Measurements from ENCODE around the gene PCK1.

The PCK1 gene

DNA sequence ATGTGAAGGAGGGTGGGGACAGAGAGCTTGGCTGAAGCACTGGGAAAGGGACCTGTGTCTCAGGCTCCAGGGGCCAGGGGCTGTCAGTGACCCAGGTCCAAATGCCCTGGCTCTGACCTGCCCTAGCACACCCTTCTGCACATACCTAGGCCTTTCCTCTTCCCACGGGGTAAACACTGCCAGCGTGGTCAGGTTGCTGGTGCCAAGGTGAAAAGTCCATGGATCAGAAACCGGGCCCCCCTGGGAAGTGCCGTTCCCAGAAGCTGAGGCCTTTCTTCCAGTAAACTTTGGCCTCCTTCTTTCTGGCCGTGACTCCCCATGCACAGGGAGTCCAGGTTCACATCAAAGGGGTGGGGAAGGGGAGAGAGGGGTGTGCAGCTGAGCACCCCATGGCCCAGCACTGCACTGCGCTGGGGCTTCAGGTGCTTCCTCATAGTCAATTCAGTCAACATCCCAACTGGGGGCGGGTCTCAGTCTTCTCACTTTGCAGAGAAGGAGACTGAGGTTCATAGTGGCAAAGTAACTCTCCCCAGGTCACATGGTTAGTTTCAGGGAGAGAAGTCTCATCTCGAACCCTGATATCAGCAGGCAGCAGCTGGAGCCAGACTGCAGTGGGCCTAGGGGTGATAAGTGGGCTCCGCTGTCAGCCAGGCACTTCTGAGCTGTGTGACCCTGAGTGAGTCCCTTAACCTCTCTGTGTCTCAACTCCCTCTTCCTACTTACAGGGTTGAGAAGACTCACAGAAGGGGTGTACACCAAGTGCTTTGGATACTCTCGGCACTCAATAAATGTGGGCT, 17.0 kb downstream of the PCK1 start:
- DNase-seq: no peak

DNA sequence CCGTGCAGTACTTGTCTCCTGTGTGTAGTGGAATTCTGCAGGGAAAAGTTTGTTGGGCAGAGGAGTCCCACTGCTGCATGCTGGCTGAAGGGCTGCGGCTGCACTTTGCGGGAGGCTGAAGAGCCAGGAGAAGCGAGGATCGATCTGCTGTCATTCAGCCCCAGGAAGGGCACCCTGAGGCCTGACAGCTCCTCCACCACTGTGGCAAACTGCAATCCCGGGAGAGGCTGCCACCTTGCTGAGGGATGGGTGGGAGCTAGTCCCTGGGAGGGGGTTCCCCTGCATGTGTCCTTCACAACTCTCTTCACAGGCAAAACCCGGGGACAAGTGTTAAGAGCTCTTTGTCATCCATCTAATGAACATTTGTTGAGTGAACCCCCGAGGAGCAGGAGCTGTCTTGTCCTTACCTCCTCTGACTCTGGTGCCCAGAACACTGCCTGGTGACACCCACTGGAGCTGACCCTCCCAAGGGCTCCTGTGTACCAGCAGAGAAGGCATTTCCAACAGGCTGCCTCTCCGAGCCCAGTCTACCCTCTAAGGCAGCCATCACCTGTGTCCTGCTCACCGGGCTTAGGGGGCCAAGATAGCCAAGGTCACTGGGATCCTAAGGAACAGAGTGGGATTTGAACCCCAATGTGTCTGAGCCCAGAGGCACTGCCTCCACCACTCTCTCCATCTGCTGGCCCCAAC, 17.7 kb downstream of the PCK1 start:
- no peak for DNase-seq

DNA sequence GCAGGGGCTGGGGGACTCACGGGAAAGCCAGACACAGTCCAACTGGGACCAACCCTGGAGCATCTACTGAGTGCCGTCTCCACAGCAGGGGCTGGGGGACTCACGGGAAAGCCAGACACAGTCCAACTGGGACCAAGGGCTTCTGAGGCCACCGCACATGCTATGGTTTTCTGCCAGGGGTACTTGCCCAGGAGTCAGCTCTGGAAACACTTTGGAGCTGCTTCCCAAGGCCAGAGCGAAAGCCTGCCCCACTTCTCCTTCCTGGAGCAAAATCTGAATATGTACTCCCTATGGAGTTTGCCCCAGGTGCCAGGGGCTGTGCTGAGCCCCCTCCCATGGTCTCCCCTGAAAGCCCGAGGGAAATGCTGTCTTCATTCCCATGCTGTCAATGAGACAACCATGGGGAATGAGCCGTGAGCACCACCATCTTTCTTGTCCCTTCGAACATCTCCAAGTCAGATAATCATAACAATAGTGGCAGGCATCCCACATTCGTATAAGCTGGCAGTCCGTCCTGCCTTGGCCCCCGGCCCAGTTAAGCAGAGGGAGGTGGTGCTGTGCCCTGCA, 18.5 kb downstream of the PCK1 start:
- no peak for DNase-seq

DNA sequence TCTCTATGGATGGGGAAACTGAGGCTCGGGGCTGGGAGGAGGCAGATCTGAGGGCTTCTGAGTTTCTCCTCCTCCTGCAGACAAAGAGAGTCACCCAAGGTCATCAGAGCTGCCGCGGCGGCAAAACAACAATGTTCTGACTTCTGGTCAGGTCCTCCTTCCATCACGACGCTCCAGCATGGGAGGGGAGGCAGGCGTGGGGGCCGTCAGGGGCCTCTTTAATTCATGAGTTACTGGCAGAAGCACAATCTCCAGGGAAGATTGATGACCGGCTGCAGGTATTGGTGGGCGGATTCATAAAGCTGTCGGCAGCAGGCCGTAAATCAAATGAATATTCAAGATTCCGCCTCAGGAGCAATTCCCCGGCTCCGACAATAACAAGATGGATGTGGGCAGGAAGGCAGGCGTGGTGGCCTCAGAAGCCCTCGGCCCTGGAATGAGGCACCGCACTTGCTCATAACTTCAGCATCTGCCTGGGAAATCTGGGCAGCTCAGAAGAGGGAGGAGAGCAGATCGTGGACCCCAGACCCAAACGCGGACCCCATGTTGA, 19.1 kb downstream of the PCK1 start:
- DNase-seq: no peak

DNA sequence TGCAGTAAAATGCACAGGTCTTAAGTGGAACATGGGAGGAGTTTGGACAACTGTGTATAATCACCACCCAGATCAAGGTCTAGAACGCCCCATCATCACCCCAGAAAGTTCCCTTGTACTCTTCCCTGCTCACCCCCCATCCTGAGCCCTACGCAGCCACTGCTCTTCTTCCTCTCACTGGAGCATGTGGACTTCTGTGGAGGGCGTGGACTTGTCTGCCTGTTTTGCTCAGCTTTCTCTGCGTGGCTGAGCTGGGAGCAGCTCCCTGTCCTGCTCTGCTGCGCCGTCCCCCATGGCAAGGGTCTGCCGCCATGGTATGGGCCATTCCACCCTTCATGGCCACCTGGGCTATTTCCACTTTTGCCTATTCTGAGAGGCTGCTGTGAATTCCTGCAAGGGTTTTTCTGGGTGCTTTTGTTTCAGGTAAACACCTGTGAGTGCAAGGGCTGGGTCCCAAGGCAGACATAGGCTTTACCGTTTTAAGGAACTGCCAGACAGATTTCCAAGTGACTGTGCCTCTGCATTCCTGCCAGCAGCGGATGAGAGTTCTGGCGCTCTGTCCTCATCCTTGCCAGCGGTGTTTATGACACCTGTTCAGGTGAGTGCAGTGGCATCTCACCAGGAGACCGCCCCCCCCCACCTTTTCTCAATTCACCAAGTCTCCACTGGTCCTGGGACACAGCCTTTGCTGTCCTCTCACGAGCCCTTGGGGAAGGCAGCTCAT, 19.7 kb downstream of the PCK1 start:
- no peak for DNase-seq

DNA sequence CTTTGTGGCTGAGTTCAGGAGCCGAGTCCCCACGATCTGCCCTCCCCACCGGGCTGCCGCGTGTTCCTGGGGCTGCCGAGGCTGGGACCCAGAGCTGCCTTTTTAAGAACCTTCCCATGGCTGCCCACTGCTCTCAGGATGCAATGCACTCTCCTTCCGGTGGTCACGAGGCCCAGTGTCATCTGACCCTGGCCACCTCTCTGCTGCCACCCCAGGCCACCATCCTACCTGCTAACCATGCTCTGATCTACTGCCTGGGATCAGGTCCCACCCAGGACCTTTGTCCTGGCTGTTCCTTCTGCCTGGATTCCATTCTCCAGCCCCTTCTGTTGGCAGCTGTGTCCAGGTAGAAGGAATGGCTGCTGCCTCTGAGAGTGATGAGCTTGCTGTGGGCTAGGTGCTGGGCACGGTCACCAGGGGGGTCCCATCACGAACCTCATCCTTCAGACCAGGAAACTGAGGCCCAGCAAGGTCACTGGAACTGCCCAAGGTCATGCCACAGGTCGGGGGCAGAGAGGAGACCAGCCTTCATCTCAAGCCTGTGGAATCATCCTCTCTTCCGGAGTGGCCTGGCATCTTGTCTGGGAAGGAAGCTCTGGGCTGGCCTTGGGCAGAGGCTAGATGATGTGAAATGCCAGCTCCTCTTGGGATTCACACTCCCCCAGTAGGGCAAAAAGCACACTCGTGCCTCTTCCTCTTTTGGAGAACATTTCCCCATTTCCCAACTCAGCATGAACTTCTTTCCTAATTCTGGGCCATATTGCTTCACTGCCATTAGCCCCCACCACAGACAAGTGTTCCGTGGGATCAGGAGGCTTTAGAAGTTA, 20.5 kb downstream of the PCK1 start:
- DNase-seq: no peak

DNA sequence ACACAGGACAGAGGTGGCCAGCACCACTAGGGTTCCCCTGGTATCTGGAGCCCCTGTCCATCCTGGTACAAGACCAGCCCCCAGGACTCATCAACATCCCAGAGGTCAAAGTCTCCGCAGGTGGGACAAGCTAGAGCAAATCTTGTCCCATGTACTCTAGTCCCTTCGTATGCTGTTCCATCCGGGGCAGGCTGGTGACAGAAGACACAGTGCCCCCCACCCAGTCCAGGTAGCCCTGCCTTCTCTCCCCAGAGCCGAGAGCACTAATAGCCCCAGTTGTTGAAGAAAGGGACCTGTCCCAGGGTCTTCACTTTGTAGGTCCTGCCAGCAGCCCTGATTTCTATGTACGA, 21.1 kb downstream of the PCK1 start:
- DNase-seq: no peak

DNA sequence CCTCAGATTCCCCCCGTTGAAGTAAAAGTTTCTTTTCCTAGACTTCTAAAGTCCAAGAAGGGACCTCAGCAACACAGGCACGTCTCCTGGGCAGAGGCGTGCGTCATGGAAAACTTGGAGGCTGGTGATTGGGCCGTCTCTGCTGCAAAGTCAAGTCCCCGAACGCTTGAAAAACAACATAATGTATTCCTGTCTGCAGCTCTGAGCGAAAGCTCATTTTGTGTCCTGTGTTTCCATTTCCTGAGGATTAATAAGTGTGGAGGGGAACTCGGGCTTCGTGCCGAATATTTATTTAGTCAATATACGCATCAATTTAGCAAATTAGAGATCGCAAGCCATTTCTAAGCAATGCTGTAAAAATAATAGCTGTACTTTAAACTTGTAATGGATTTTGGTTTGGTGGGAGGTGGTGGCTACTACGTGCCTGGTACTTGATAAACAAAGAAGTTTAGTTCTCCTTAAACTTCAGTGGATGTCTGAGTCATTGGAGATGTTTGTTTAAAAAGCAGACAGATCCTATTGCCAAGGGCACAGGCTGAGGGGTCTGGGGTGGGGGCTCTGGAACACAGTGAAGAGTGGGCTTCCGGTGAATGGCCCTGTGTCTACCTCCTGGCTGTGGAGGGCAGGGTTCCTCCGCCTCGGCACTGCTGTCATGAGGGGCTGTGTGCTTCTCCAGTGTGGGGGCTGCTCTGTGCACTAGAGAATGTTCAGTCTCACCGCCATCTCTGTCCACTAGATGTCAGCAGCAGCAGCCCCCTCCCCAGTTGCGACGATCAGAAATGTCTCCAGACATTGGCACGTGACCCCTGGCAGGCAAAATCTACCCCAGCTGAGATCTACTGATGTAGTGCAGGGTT, 21.8 kb downstream of the PCK1 start:
- no peak for DNase-seq

DNA sequence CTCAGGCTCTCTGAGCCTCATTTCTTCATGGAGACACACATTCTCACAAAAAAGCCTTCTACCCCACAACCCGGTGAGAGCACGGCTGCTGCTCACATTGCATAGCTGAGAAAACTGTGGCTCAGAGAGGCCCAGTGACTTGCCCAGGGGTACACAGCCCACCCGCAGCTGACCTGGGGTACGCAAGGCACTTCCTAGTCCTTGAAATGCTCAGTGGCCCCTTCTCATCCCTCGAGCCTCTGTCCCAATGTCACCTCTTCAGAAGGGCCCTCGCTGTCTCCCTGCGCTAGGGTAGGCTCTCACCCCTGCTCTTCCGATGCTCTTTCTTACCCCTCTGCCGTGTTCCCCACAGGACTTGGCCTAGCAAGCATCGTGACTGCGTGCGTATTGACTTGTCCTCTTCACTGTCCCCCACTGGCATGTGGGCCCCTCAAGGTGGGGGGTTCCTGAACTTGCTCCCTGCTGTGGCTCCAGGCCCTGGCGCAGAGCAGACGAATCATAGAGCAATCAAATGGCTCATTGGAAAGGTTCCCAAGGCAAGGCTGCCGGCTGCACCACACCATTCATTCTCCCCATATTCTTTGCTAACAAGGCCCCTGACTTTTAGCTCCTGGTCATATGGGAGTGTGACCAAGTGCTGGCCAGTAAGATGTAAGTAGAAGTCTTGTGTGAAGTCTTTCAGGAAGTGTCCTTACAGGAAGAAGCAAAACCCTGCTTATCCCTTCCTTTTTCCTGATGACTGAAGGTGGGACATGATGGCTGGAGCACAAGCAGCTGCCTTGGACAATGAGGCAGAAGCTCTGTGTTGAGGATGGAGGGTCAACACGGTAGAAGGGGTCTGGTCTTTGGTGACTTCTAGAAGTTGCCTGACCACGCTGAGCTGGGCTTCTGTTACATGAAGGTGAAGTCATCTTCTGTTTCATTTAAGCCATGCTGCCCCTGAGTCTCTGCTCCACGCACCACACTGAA, 22.7 kb downstream of the PCK1 start:
- DNase-seq: no peak

DNA sequence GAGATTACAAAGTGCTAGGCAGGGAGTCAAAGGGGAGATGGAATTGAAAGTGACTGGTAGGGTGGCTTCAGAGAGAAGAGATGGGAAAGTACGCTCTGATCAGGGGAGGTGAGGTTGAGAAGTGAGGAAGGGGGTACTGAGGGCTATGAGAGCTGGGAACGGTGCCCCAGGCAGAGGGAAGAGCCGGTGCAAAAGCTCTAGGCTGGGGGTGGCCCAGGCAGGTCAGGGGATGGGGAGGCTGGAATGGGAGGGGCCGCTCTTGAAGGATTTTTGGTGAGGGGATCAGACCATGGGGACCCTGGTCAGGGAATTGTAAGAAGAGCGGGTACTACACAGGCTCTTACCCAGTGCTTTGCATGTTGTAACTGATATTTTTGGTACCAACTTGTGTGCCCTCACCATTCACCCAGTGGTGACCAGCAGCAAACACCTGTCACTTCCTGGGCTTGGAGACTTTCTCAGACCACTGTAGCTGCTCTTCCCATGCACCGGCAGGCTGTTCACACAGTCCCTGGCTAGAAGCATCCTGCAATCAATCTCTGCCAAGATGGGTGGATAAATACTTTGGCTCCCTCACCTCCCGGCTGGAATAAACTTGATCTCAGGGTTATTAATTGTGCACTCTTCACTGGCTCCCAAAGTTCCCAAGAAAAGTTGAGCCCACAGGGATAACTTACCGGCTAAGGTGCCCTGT, 24.0 kb downstream of the PCK1 start:
- DNase-seq: no peak

DNA sequence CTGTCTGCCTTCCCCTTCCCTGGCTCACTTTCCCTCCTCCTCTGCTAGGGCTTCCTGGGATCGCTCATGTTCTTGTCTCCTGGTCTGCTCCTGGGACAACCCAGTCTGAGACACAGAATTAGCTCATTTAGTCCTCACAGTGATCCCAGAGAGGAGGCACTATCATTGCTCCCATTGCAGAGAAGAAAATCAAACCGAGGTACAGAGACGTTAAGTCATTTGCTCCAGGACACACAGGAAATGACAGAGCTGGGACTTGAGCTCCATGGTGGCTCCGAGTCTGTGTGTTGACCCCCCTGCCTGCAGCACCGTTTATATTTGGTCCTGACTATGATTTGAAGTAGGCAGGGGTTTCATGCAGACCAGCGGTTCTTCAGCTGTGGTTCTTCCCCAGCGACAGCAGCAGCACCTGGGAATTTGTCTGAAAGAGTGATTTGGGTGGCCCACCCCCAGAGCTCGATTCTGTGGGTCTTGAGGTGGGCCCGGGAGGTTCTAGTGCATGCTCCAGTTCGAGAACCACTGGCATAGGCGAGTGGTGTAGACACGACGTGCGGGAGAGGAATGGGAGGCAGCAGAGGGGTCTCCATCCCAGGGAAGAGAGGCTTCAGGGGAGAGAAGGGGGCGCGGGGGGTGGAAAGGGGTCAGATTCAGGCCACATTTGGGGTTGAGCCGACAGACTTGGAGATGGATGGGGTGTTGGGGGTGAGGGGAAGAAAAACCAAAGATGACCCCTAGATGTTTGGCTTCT, 24.7 kb downstream of the PCK1 start:
- DNase-seq: no peak

DNA sequence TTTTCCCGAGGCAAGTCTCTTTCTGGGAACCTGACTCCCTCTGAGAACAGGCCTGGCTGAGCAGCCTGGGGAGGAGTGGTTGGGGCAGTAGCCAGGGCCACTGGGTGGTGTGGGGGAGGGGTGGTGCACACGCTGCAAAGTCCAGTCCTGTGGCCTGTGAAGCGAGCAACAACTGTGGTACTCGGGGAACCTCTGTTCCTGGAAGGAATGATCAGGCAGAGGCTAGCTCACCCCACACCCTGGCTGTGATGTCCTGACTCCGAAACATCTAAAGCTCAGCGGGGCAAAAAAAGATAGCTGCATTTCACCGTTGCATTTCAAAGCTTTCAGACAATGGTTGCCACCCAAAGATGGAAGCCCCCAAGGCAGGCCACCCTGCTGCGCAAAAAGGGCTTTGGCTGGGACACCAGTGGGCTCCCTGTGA, 25.5 kb downstream of the PCK1 start:
- no peak for DNase-seq

DNA sequence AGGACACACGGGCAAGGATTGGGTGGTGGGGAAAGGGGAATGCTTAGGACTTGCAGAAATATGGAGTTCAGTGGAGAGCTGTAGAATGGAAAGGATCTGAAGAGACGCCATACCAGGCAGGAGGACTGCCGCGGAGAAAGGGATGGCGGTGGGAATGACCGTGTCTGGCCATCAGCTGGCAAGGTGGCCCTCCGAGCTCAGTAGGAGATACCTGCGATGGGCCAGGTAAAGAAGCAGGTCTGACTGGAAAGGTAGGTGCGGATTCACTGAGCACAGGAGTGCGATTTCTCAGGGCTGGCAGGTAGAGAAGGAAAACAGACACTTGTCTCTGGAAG, 26.0 kb downstream of the PCK1 start:
- DNase-seq: no peak

DNA sequence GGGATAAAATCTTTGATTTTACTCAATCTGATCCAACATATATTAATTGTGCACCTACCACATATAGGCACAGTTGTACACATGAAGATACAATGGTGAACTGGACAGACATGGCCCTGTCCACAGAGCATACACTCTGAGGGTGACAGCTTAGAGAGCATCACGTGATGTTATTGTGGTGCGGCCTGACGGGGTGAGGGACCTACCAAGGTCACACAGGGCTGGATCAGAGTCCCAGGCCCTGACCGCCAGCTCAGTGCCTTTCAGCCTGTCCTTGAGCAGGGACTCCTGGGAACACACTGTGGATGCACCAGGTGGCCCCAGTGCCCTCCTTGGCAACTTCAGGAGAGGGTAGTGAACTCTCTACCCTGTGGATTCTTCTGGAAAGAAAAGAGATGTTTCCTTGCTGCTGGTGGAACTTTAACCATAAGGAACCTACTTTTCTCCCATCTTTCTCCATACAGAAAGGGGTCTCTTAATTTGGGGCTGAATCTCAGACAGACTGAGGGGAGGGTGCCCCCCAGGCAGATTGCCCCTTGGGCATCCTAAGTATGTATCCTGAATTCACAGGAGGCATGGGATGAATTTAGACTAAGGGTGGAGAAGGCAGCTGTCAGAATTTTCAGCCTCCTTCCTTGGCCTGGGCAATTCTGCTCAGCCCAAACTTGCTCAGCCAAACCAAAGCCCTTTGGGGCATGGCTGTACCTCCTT, 26.5 kb downstream of the PCK1 start:
- no peak for DNase-seq

DNA sequence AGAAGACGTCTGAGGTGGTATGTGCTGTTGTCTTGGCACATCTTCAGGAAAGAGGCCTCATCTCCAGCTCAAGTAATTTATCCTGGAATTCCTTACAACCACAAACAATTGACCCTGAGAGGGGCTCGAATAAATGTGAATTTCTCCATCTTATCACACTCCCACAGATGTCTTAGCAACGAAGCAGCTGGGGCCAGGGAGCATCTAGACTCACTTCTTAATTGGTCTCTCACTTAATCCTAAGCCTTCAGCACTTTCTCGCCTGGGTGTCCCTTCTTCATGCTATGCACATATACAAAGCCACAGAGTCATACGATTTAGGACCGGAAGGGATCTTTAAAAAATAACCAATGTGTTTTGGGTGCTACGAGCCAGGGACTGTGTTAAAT, 27.1 kb downstream of the PCK1 start:
- no peak for DNase-seq

DNA sequence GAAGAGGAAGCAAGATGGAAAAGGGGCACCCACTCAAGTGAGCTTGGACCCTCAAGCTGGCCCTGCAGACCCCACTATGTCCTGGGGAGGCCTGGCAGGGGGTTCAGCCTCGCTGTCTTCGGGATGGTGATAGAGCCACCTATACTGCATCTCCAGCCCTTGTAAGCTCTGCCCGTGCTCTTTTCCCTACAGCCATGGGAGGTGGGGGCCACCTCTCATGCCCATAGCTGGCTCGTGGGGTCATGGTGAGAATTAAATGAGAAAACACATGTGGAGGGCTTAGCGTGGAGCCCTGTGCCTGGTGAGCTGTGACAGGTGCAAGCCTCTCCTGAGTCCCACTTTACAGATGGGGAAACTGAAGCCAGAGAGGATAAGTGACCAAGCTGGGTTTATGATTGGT, 27.7 kb downstream of the PCK1 start:
- no peak for DNase-seq

DNA sequence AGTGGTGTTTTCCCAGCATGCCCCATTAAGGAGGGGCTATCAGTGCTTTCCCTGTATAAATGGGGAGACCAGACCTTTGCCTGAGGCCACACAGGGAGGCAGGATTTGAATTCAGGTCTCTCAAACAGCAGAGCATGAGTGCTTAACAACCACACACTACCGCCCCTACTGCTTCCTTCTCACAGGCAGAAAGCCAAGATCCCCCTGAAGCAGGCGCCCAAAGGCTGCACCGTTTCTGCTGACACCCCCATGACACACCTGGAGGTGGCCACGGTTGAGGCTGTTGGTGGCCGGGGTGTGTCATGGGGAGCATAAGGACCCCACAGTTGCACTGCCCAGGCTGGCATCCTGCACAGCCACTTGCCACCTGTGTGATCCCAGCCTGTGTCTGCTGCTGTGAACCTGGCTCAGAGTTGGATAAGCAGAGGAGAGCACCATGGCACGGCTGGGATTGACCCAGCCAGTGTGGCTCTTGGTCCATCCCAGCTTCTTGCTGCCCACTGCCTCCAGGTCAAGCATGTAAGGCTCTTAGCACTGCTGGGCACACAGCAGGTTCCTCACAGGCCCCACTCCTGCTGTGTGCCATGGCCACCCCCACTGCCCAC, 28.3 kb downstream of the PCK1 start:
- DNase-seq: no peak
